Liver (tissue), 3 donors: ENCODE data around the gene PSD4.

ENCODE experiments used
- RXRA ChIP-seq, 2 donors: IDR thresholded peaks; 2 replicates each; pipeline ENCODE4 v1.6.1; 2017 to 2018; ENCODE audit warnings: antibody characterized with exemption in 2 of 2, mild to moderate bottlenecking in 1 of 2
- SP1 ChIP-seq: IDR thresholded peaks from 2 replicates; pipeline ENCODE4 v1.6.1; 2018; ENCODE audit warnings: antibody characterized with exemption, mild to moderate bottlenecking
- TF ChIP-seq, protein P1 (sequence below): IDR thresholded peaks from 2 replicates; pipeline ENCODE4 v1.6.1; 2016; ENCODE audit warnings: antibody characterized with exemption, mild to moderate bottlenecking
- TF ChIP-seq, protein P2 (sequence below): fragments of 150-350 bp; IDR thresholded peaks from 2 replicates; pipeline ENCODE4 v1.5.1; 2017; ENCODE audit warnings: improper control_type of control experiment, low read depth, low read length; ENCODE audit not compliant: missing input control
- donor health status: healthy.
- donor health status: healthy.

DNA sequence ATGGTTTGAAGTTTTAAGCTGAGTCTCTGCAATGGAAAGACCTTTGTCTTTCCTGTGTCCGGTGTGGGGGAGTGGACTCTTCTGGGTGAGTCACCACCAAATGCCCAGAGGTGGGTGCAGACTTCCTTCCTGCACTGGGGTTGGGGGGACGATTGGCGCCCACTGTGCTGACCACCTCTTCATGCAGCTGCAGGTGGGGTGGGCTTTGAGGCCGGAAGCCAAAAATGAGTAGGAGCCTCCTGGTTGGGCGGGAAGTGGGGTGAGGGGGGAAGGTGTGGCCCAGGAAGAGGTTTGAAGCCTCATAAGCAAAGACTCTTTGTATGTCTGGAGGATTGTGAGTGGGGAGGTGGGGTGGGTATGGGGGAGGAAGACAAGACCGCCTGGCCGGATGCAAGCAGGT lies 77.3 kb downstream of the PSD4 start:
- TF ChIP-seq, protein P1, sequence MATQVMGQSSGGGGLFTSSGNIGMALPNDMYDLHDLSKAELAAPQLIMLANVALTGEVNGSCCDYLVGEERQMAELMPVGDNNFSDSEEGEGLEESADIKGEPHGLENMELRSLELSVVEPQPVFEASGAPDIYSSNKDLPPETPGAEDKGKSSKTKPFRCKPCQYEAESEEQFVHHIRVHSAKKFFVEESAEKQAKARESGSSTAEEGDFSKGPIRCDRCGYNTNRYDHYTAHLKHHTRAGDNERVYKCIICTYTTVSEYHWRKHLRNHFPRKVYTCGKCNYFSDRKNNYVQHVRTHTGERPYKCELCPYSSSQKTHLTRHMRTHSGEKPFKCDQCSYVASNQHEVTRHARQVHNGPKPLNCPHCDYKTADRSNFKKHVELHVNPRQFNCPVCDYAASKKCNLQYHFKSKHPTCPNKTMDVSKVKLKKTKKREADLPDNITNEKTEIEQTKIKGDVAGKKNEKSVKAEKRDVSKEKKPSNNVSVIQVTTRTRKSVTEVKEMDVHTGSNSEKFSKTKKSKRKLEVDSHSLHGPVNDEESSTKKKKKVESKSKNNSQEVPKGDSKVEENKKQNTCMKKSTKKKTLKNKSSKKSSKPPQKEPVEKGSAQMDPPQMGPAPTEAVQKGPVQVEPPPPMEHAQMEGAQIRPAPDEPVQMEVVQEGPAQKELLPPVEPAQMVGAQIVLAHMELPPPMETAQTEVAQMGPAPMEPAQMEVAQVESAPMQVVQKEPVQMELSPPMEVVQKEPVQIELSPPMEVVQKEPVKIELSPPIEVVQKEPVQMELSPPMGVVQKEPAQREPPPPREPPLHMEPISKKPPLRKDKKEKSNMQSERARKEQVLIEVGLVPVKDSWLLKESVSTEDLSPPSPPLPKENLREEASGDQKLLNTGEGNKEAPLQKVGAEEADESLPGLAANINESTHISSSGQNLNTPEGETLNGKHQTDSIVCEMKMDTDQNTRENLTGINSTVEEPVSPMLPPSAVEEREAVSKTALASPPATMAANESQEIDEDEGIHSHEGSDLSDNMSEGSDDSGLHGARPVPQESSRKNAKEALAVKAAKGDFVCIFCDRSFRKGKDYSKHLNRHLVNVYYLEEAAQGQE: no peak
- TF ChIP-seq RXRA (IDR thresholded peaks at IDR 0.05) (no peak), SP1 (no peak)
- TF ChIP-seq, protein P2, sequence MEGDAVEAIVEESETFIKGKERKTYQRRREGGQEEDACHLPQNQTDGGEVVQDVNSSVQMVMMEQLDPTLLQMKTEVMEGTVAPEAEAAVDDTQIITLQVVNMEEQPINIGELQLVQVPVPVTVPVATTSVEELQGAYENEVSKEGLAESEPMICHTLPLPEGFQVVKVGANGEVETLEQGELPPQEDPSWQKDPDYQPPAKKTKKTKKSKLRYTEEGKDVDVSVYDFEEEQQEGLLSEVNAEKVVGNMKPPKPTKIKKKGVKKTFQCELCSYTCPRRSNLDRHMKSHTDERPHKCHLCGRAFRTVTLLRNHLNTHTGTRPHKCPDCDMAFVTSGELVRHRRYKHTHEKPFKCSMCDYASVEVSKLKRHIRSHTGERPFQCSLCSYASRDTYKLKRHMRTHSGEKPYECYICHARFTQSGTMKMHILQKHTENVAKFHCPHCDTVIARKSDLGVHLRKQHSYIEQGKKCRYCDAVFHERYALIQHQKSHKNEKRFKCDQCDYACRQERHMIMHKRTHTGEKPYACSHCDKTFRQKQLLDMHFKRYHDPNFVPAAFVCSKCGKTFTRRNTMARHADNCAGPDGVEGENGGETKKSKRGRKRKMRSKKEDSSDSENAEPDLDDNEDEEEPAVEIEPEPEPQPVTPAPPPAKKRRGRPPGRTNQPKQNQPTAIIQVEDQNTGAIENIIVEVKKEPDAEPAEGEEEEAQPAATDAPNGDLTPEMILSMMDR: no peak
